Ishikawa (cell line): ENCODE data around the gene MGMT.

Experiments
- CEBPB ChIP-seq: IDR thresholded peaks from 2 replicates; pipeline ENCODE4 v1.6.1; 2012
- CREB1 ChIP-seq: IDR thresholded peaks from 2 replicates; pipeline ENCODE4 v1.6.1; 2012; ENCODE audit warnings: low read depth
- EGR1 ChIP-seq: IDR thresholded peaks from 2 replicates; pipeline ENCODE4 v1.6.1; 2012
- EP300 ChIP-seq: IDR thresholded peaks from 2 replicates; pipeline ENCODE4 v1.6.1; 2012; ENCODE audit warnings: borderline replicate concordance
- FOXM1 ChIP-seq: IDR thresholded peaks from 2 replicates; pipeline ENCODE4 v1.6.1; 2012; ENCODE audit warnings: low read depth, borderline replicate concordance
- NFIC ChIP-seq: IDR thresholded peaks from 2 replicates; pipeline ENCODE4 v1.6.1; 2012
- RAD21 ChIP-seq: IDR thresholded peaks from 2 replicates; pipeline ENCODE4 v1.6.1; 2012; ENCODE audit warnings: low read depth
- TAF1 ChIP-seq: IDR thresholded peaks from 2 replicates; pipeline ENCODE4 v1.6.1; 2012; ENCODE audit warnings: low read depth, mild to moderate bottlenecking
- TCF12 ChIP-seq: IDR thresholded peaks from 2 replicates; pipeline ENCODE4 v1.6.1; 2012; ENCODE audit warnings: low read depth
- TEAD4 ChIP-seq: IDR thresholded peaks from 2 replicates; pipeline ENCODE4 v1.6.1; 2012
- YY1 ChIP-seq: IDR thresholded peaks from 2 replicates; pipeline ENCODE4 v1.6.1; 2012; ENCODE audit warnings: low read depth
- ZBTB7A ChIP-seq: IDR thresholded peaks from 2 replicates; pipeline ENCODE4 v1.6.1; 2012; ENCODE audit warnings: low read depth
- TF ChIP-seq, protein P1 (sequence below): IDR thresholded peaks from 2 replicates; pipeline ENCODE4 v1.6.1; 2012
- TF ChIP-seq, protein P2 (sequence below): IDR thresholded peaks from 2 replicates; pipeline ENCODE4 v1.6.1; 2012
- TF ChIP-seq, protein P3 (sequence below): IDR thresholded peaks from 2 replicates; pipeline ENCODE4 v1.6.1; 2012; ENCODE audit warnings: low read depth, mild to moderate bottlenecking

Gene MGMT

DNA sequence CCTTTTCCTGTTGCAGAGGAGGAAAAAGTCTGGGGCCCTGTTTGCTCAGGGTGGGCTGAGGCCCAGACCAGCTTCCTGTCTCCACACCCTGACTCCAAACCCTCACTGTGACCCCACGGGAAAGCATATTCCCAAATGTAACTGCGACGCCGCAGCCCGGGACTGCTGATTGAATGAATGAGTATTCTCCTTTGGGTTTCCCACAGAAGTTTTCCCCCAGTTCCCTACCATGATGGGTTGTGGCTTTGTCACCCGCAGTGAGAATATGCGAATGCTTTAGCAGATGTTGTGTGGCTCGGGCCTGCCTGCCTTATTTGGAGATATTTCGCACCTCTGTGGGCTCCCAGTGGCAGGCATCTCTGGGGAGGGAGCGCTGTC, 50.6 kb downstream of the MGMT start:
- TF ChIP-seq, protein P1, sequence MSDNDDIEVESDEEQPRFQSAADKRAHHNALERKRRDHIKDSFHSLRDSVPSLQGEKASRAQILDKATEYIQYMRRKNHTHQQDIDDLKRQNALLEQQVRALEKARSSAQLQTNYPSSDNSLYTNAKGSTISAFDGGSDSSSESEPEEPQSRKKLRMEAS = no peak
- TF ChIP-seq CREB1 (no peak), FOXM1 (no peak), TEAD4 (no peak), EP300 (no peak), ZBTB7A (no peak)
- TF ChIP-seq, protein P2, sequence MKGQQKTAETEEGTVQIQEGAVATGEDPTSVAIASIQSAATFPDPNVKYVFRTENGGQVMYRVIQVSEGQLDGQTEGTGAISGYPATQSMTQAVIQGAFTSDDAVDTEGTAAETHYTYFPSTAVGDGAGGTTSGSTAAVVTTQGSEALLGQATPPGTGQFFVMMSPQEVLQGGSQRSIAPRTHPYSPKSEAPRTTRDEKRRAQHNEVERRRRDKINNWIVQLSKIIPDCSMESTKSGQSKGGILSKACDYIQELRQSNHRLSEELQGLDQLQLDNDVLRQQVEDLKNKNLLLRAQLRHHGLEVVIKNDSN = no peak

DNA sequence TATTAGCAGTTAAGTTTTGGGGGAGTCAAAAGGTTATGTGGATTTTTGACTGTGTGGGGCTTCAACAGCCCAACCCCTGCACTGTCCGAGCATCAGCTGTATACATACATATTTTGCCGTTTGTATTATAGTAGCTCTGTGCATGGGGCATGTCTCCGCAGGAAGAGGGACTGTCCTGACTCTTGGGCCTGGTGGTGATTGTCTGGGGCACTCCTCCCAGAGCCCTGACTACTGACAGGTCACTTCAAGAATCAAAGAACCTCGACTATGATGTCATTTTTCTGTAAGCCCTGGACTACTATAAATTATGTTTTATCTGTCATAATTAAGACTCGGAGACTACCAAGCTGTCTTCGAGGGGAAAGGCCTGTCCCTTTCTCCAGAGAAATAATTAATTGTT, 51.8 kb downstream of the MGMT start:
- TF ChIP-seq CEBPB = no peak

DNA sequence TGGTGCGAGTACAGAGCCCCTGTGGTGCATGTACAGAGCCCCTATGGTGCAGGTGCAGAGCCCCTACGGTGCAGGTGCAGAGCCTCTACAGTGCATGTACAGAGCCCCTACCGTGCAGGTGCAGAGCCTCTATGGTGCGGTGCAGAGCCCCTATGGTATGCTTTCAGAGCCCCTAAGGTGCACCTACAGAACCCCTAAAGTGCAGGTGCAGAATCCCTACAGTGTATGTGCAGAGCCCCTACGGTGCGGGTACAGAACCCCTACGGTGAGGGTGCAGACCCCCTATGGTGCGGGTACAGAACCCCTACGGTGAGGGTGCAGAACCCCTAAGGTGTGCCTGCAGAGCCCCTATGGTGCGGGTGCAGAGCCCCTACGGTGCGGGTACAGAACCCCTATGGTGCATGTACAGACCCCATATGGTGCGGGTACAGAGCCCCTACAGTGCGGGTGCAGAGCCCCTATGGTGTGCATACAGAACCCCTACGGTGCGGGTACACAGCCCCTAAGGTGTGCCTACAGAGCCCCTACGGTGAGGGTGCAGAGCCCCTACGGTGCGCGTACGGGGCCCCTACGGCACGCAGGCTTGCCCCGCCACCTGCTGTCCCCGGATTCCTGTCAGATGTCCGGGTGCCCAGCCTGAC, 53.5 kb downstream of the MGMT start:
- TF ChIP-seq, protein P3, sequence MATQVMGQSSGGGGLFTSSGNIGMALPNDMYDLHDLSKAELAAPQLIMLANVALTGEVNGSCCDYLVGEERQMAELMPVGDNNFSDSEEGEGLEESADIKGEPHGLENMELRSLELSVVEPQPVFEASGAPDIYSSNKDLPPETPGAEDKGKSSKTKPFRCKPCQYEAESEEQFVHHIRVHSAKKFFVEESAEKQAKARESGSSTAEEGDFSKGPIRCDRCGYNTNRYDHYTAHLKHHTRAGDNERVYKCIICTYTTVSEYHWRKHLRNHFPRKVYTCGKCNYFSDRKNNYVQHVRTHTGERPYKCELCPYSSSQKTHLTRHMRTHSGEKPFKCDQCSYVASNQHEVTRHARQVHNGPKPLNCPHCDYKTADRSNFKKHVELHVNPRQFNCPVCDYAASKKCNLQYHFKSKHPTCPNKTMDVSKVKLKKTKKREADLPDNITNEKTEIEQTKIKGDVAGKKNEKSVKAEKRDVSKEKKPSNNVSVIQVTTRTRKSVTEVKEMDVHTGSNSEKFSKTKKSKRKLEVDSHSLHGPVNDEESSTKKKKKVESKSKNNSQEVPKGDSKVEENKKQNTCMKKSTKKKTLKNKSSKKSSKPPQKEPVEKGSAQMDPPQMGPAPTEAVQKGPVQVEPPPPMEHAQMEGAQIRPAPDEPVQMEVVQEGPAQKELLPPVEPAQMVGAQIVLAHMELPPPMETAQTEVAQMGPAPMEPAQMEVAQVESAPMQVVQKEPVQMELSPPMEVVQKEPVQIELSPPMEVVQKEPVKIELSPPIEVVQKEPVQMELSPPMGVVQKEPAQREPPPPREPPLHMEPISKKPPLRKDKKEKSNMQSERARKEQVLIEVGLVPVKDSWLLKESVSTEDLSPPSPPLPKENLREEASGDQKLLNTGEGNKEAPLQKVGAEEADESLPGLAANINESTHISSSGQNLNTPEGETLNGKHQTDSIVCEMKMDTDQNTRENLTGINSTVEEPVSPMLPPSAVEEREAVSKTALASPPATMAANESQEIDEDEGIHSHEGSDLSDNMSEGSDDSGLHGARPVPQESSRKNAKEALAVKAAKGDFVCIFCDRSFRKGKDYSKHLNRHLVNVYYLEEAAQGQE = no peak
- 0 out of 2 replicates have a peak, but pooled peaks have one; percentile 33 for TF ChIP-seq TCF12

DNA sequence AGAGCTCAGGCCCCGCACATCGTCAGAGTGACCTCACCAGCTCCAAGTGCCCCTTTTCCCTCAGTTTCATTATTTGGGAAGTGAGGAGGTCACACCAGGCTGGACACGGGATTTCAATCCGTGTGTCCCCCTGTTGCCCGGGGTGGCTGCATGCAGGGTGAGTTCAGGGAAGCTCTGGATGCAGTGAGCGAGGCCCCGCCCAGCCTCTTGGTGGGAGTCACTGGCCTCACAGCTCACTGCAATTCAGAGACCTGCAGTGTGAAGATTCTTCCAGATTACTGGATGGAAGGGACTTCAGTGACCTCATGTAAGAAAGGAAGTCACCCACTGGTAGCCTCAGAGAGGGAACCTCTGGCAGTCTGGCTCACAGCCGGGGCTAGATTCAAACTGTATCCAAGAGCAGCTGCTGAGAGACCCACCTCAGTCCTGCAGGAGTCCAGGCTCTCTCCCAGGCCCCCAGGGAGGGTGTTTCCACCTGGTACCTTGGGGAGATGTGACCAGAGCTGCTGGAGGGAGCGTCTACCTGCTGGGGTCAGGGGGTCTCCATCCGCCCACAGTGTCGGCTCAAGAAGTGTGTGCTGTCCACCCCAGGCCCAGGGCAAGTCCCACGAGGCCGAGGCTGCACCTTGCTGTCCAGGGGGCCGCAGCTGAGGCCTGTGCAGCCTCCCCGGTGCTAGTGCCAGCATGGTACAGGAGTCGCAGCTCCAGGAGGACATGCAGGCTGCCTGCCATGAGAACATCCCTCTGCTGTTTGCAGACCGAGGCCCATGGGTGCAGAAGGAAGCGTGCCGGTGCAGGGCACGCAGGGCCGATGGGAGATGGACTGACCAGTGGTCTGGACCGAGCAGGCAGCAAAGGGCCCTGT, 54.4 kb downstream of the MGMT start:
- TF ChIP-seq CEBPB = no peak
- no peak for TF ChIP-seq ZBTB7A
- no peak for TF ChIP-seq FOXM1
- TF ChIP-seq CREB1 = no peak
- TF ChIP-seq YY1 = no peak
- TF ChIP-seq, protein P2 = no peak
- TF ChIP-seq NFIC = no peak
- no peak for TF ChIP-seq TAF1

DNA sequence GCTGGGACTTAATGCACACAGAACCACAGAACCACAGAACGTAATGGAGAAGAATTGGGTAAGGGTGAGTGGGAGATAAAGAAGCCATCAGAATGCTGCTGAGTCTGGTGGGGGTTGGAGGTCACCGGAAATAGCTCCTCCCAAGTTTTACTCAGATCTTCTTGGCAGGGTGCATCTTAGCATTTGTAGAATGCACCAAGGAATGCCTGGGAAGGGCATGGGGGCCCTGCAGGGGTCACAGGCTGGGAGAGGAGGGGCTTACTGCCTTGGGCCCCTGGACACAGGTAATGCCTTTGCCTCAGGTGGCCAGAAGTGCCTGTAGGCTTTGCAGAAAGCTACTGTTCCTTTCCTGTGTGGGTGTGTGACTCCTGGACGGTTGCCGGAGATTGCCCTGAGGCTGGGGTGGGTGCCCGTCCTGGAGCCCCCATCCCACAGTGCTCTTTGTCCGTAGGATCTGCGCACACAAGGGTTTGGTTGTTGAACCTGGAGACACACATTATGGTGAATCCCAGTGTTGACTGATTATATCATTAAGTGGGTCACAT, 55.1 kb downstream of the MGMT start:
- TF ChIP-seq RAD21 (no peak), TAF1 (no peak), NFIC (no peak), TCF12 (no peak), CREB1 (no peak), YY1 (no peak), FOXM1 (no peak), CEBPB (no peak), EGR1 (no peak), EP300 (no peak), ZBTB7A (no peak), TEAD4 (no peak)
- TF ChIP-seq, protein P1 = no peak
- TF ChIP-seq, protein P2 = no peak
- TF ChIP-seq, protein P3 = no peak
